ENCODE data around the gene KLF4.

The KLF4 gene

GRCh38 chr9:107487521-107488374, 1.8 kb downstream of the KLF4 start:
- DNase-seq = no peak

- DNase-seq = no peak
These were observed 2.7 kb downstream of the KLF4 start for GRCh38 chr9:107486674-107487520.

GRCh38 chr9:107485458-107486043, 4.0 kb downstream of the KLF4 start:
- DNase-seq = no peak

GRCh38 chr9:107484117-107484723, 5.3 kb downstream of the KLF4 start:
- DNase-seq = no peak

GRCh38 chr9:107483666-107484065, 5.9 kb downstream of the KLF4 start:
- DNase-seq = no peak

- no peak for DNase-seq
These were observed 8.5 kb downstream of the KLF4 start for GRCh38 chr9:107481035-107481434.

- DNase-seq = no peak
These were observed 9.2 kb downstream of the KLF4 start for GRCh38 chr9:107480386-107480789.

GRCh38 chr9:107478805-107479204, 10.8 kb downstream of the KLF4 start:
- no peak for DNase-seq

GRCh38 chr9:107474124-107474523, 15.4 kb downstream of the KLF4 start:
- no peak for DNase-seq

- DNase-seq = no peak
These were observed 16.8 kb downstream of the KLF4 start for GRCh38 chr9:107472581-107473340.

- DNase-seq = no peak
These were observed 18.0 kb downstream of the KLF4 start for GRCh38 chr9:107471552-107471951.

GRCh38 chr9:107467416-107467815, 22.2 kb downstream of the KLF4 start:
- DNase-seq = no peak

GRCh38 chr9:107466826-107467225, 22.7 kb downstream of the KLF4 start:
- no peak for DNase-seq

- no peak for DNase-seq
These were observed 23.8 kb downstream of the KLF4 start for GRCh38 chr9:107465467-107466451.

- DNase-seq = no peak
These were observed 25.1 kb downstream of the KLF4 start for GRCh38 chr9:107464516-107464915.

GRCh38 chr9:107462691-107463090, 26.9 kb downstream of the KLF4 start:
- DNase-seq = no peak

- no peak for DNase-seq
These were observed 29.2 kb downstream of the KLF4 start for GRCh38 chr9:107460153-107461023.

- no peak for DNase-seq
These were observed 34.0 kb downstream of the KLF4 start for GRCh38 chr9:107455425-107456135.

- no peak for DNase-seq
These were observed 36.1 kb downstream of the KLF4 start for GRCh38 chr9:107453479-107453878.
